GM12892 (cell line): Measurements from ENCODE around the gene GALNT14.

Source experiments
- DNase-seq: peaks from one replicate; pipeline ENCODE4 v3.0.0; 2011; ENCODE audit not compliant: insufficient read length
- FAIRE-seq: peaks from 2 replicates; lab custom pipeline; 2011; peaks lifted over from hg19 to GRCh38; lab: Jason Lieb, UNC
- POLR2A ChIP-seq: IDR thresholded peaks from 2 replicates; pipeline ENCODE4 v1.6.1; 2011; ENCODE audit warnings: low read depth, low read length, control low read depth
- POLR2AphosphoS5 ChIP-seq: IDR thresholded peaks from 2 replicates; pipeline ENCODE4 v1.6.1; 2011; ENCODE audit warnings: low read depth, low read length, control low read depth
- TAF1 ChIP-seq: IDR thresholded peaks from 2 replicates; pipeline ENCODE4 v1.6.1; 2011; ENCODE audit warnings: low read depth, mild to moderate bottlenecking, control low read depth, low read length, borderline replicate concordance

Gene GALNT14

DNA sequence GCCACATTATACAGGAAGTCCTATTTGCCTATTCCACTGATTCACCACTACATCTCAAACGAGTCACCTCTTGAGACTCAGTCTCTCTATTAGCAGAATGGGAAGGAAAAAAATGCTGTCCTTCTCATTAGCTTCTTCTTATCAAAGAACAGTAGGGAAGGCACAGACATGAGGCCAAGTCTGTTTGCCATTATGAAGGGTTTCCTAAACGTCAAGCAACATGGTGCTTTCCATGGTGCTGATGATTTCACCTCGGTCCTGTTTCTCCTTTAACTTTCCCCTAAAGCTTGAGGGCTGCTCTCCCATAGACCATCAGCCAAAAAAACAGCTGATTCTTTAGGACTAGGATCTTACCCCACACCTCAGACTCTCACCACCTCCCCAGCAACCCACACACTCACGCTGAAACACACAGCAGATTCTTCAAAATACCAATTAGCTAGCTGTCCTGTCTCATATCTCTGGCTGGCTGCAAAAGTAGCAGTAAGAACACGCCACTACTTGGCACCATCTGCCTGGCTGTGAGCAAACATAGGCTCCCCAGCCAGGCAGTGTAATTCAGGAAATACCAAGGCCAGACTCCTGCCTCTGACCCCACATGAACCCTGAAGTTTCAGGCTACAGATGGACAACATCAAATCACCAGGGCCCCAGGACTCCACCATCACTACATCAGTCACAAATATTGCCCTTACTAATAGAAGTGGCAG is 30.5 kb downstream of the GALNT14 start:
- TF ChIP-seq POLR2A (no peak), POLR2AphosphoS5 (no peak), TAF1 (no peak)
- no peak for FAIRE-seq
- no peak for DNase-seq

DNA sequence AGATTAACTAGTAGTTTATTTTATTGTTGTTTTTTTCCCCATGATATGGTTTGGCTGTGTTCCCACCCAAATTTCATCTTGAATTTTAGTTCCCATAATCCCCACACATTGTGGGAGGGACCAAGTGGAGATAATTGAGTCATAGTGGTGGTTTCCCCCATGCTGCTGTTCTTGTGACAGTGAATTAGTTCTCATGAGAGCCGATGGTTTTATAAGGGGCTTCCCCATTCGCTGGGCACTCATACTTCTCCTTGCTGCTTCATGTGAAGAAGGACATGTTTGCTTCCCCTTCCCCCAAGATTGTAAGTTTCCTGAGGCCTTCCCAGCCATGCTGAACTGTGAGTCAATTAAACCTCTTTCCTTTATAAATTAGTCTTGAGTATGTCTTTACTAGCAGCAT is 36.5 kb downstream of the GALNT14 start:
- DNase-seq: no peak
- TF ChIP-seq TAF1 (no peak), POLR2A (no peak), POLR2AphosphoS5 (no peak)
- no peak for FAIRE-seq

DNA sequence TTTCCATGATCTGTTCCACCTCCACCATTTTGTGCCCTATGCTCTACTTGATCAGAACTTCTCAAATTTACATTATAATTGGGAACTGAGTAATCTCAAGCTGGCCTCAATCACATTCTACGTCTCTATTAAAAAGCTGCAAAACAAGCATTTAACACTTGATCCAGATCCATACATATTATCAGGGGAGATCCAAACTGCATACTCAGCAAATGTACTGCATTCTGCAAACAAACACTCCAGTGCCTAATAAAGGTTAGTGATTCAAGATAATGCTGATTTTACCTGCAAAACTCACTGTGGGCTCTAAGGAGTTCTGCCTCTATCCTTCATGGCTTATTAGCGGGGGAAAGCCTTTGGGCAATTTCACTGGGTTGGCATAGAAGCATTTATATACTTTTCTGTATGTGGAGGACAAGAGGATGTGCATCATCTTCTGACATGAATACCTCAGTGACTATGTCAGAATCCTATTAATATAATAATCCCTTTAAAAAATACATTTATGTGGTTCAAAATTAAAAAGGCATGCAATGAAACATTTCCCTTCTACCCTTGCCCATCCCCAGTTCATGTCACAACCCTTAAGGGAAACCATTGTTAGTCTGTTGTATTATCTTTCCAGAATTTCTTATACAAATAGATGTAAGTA is 40.2 kb downstream of the GALNT14 start:
- FAIRE-seq (no peak), DNase-seq (no peak)
- TF ChIP-seq POLR2AphosphoS5 (no peak), TAF1 (no peak), POLR2A (no peak)

DNA sequence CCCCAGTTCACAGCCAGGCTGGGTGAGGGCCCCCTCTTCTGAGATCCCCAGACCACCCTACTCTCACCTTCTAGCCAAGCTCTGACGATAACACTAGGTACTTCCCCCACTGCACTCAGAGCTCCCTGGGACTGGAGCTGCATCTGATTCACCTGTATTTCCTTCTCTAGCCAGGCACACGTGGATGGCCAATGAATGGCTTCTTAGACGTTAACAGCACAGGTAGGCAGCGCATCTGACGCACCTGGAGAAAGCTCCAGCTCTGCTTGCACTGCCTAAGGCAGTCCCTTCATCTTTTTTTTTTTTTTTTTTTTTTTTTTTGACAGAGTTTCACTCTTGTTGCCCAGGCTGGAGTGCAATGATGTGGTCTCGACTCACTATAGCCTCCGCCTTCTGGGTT is 48.1 kb downstream of the GALNT14 start:
- DNase-seq: no peak
- TF ChIP-seq POLR2A (no peak), TAF1 (no peak), POLR2AphosphoS5 (no peak)
- FAIRE-seq: no peak

- no peak for TF ChIP-seq POLR2AphosphoS5
- no peak for TF ChIP-seq POLR2A
- no peak for TF ChIP-seq TAF1
- no peak for FAIRE-seq
- DNase-seq: no peak
Measured at GRCh38 chr2:31089645-31090044, 48.6 kb downstream of the GALNT14 start.

GRCh38 chr2:31088504-31089195 is 49.6 kb downstream of the GALNT14 start:
- FAIRE-seq (no peak), DNase-seq (no peak)
- TF ChIP-seq POLR2A (no peak), TAF1 (no peak), POLR2AphosphoS5 (no peak)

GRCh38 chr2:31087491-31087890 is 50.7 kb downstream of the GALNT14 start:
- DNase-seq (no peak), FAIRE-seq (no peak)
- TF ChIP-seq POLR2A (no peak), POLR2AphosphoS5 (no peak), TAF1 (no peak)

DNA sequence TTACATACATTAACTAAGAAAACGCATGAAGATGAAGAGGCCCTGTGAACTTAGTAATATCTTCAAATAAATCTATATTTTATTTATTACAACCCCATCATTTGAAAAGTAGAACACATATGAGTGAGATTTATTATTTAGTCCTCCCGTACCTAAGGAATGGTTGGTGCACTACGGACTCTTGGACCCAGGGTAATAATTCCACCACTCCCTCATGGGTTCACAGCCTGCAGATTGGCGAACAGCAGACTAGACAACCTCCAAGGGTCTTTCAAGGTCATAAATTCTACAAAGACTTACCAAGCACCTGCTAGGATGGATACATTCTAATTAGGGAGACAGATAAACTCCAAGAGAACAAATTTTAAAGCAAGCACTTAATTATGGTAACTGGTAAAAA is 51.6 kb downstream of the GALNT14 start:
- TF ChIP-seq TAF1: no peak
- no peak for TF ChIP-seq POLR2A
- TF ChIP-seq POLR2AphosphoS5: no peak
- FAIRE-seq (no peak), DNase-seq (no peak)

- no peak for DNase-seq
- no peak for FAIRE-seq
- TF ChIP-seq TAF1 (no peak), POLR2AphosphoS5 (no peak), POLR2A (no peak)
Measured at GRCh38 chr2:31083234-31083993, 54.8 kb downstream of the GALNT14 start.

GRCh38 chr2:31082002-31082401 is 56.2 kb downstream of the GALNT14 start:
- DNase-seq (no peak), FAIRE-seq (no peak)

GRCh38 chr2:31081492-31081891 is 56.7 kb downstream of the GALNT14 start:
- TF ChIP-seq POLR2A: no peak
- FAIRE-seq: no peak
- DNase-seq: no peak

More at GRCh38 chr2:31082002-31082401, 56.2 kb downstream of the GALNT14 start:
- no peak for TF ChIP-seq TAF1
- no peak for TF ChIP-seq POLR2A
- no peak for TF ChIP-seq POLR2AphosphoS5

- TF ChIP-seq TAF1 (no peak), POLR2AphosphoS5 (no peak), POLR2A (no peak)
- FAIRE-seq (no peak), DNase-seq (no peak)
Measured at GRCh38 chr2:31080361-31080760, 57.9 kb downstream of the GALNT14 start.
